Mesenchymal stem cell (in vitro differentiated cells and primary cell): Measurements from ENCODE around the gene NBDY. TPM values are rescaled to one million over a fixed set of nuclear protein-coding genes. Genes with fewer than 3 reads are reported as not detected.
"Not testable (repeated sequence)": the region's sequence is repeated elsewhere in the genome, so short reads cannot be mapped to it uniquely, and the experiment has no call there.

Experiments used
- DNase-seq: peaks from one replicate; pipeline ENCODE4 v3.0.0-alpha.2; 2013
- H2AFZ ChIP-seq: one replicate; pipeline ENCODE4 v1.6.1; 2013; ENCODE audit warnings: low read depth, mild to moderate bottlenecking, control low read depth, inconsistent platforms, low read length, moderate library complexity
- H2AK5ac ChIP-seq: 2 replicates; pipeline ENCODE4 v1.6.1; 2013; ENCODE audit warnings: low read length, moderate library complexity, mild to moderate bottlenecking, inconsistent platforms; ENCODE audit not compliant: severe bottlenecking
- H2BK120ac ChIP-seq: one replicate; pipeline ENCODE4 v1.6.1; 2013; ENCODE audit warnings: low read depth, mild to moderate bottlenecking, inconsistent platforms, low read length, moderate library complexity
- H2BK12ac ChIP-seq, 2 experiments: one replicate each; pipeline ENCODE4 v1.6.1; 2013; ENCODE audit warnings: inconsistent platforms in 2 of 2, low read length in 2 of 2, mild to moderate bottlenecking in 2 of 2, moderate library complexity in 2 of 2, control low read depth in 1 of 2
- H2BK15ac ChIP-seq: one replicate; pipeline ENCODE4 v1.6.1; 2013; ENCODE audit warnings: mild to moderate bottlenecking, low read depth, inconsistent platforms; ENCODE audit not compliant: poor library complexity, severe bottlenecking
- H2BK5ac ChIP-seq: 2 replicates; pipeline ENCODE4 v1.6.1; 2013; ENCODE audit warnings: low read depth, mild to moderate bottlenecking, low read length, control low read depth, inconsistent platforms; ENCODE audit not compliant: poor library complexity, severe bottlenecking
- H3K14ac ChIP-seq, 2 experiments: one replicate each; pipeline ENCODE4 v1.6.1; 2013; ENCODE audit warnings: inconsistent platforms in 2 of 2, low read length in 2 of 2, control low read depth in 1 of 2, mild to moderate bottlenecking in 1 of 2, moderate library complexity in 1 of 2
- H3K18ac ChIP-seq, 2 experiments: one replicate each; pipeline ENCODE4 v1.6.1; 2013; ENCODE audit warnings: inconsistent platforms in 2 of 2, low read length in 2 of 2, control low read depth in 1 of 2, low read depth in 1 of 2, mild to moderate bottlenecking in 1 of 2
- H3K23ac ChIP-seq, 2 experiments: one replicate each; pipeline ENCODE4 v1.6.1; 2013; ENCODE audit warnings: inconsistent platforms in 2 of 2, low read length in 2 of 2, mild to moderate bottlenecking in 2 of 2, moderate library complexity in 2 of 2, control low read depth in 1 of 2
- H3K27ac ChIP-seq: 2 replicates; pipeline ENCODE4 v1.5.1; 2013; ENCODE audit warnings: mild to moderate bottlenecking, moderate library complexity, low read length, control low read depth, inconsistent platforms; ENCODE audit not compliant: poor library complexity, severe bottlenecking
- H3K27me3 ChIP-seq, 2 experiments: 2 replicates each; pipeline versions ENCODE4 v1.6.1 to v1.7.0; 2013; ENCODE audit warnings: low read length in 2 of 2, mild to moderate bottlenecking in 2 of 2, moderate library complexity in 2 of 2, control low read depth in 1 of 2, inconsistent platforms in 1 of 2; ENCODE audit not compliant: control insufficient read depth in 1 of 2, insufficient read depth in 1 of 2
- H3K36me3 ChIP-seq, 2 experiments: 2 replicates each; pipeline versions ENCODE4 v1.6.1 to v1.7.0; 2013; ENCODE audit warnings: low read length in 2 of 2, control low read depth in 1 of 2, inconsistent platforms in 1 of 2, low read depth in 1 of 2, mild to moderate bottlenecking in 1 of 2; ENCODE audit not compliant: insufficient read depth in 2 of 2, control insufficient read depth in 1 of 2
- H3K4ac ChIP-seq, 2 experiments: one replicate each; pipeline ENCODE4 v1.6.1; 2013; ENCODE audit warnings: inconsistent platforms in 2 of 2, low read length in 2 of 2, mild to moderate bottlenecking in 2 of 2, moderate library complexity in 2 of 2, control low read depth in 1 of 2, low read depth in 1 of 2
- H3K4me1 ChIP-seq: 2 replicates; pipeline ENCODE4 v1.6.1; 2013; ENCODE audit warnings: low read depth, low read length, control low read depth; ENCODE audit not compliant: control insufficient read depth, insufficient read depth
- H3K4me2 ChIP-seq: 2 replicates; pipeline ENCODE4 v1.6.1; 2013; ENCODE audit warnings: low read length, mild to moderate bottlenecking, inconsistent platforms; ENCODE audit not compliant: poor library complexity, severe bottlenecking
- H3K4me3 ChIP-seq, 2 experiments: 2 replicates each; pipeline versions ENCODE4 v1.5.1 to v1.7.0; 2013; ENCODE audit warnings: low read length in 2 of 2, mild to moderate bottlenecking in 2 of 2, control low read depth in 1 of 2, low read depth in 1 of 2; ENCODE audit not compliant: insufficient read depth in 1 of 2
- H3K79me1 ChIP-seq: replicated peaks from 2 replicates; pipeline ENCODE4 v1.6.1; 2013; ENCODE audit warnings: mild to moderate bottlenecking, control low read depth, low read length, inconsistent platforms; ENCODE audit not compliant: poor library complexity, severe bottlenecking
- H3K9ac ChIP-seq: 2 replicates; pipeline ENCODE4 v1.7.0; 2013; ENCODE audit warnings: mild to moderate bottlenecking, low read length, moderate library complexity
- H3K9me3 ChIP-seq: 2 replicates; pipeline ENCODE4 v1.7.0; 2013; ENCODE audit warnings: mild to moderate bottlenecking, low read length; ENCODE audit not compliant: control insufficient read depth
- H4K8ac ChIP-seq: one replicate; pipeline ENCODE4 v1.6.1; 2013; ENCODE audit warnings: inconsistent platforms, mild to moderate bottlenecking, low read length, moderate library complexity
- H4K91ac ChIP-seq: one replicate; pipeline ENCODE4 v1.6.1; 2013; ENCODE audit warnings: mild to moderate bottlenecking, low read length, inconsistent platforms
- WGBS: methylation state at CpG from one replicate; pipeline ENCODE4 v1.1.7; 2013; ENCODE audit warnings: mixed read lengths; 5-methylcytosine and 5-hydroxymethylcytosine counted together
- polyA plus RNA-seq, 2 experiments: library from polyadenylated mRNA; stranded (reverse); fragments of 200-250 nt; gene quantifications; one replicate each; pipeline ENCODE4 v1.2.3, GENCODE V29; 2013

Gene NBDY
- polyA plus RNA-seq (2013, experiment 1 of 2): 125 TPM
- polyA plus RNA-seq (2013, experiment 2 of 2): 135 TPM

GRCh38 chrX:56729152-56729850, at the start of gene NBDY:
Gene NBDY (plus strand): TSS chrX:56729243. CDS start chrX:56729354, 111 bp downstream.
- Histone ChIP-seq H3K14ac (no peak within 1 kb of the TSS), H3K4me2 (peak within 1 kb of the TSS; percentile 58), H2AFZ (no peak within 1 kb of the TSS), H3K4me1 (no peaks in the 10 kb centered on the region), H3K4me3 (peak within 1 kb of the TSS; percentile 55 to 83), H3K4ac (no peak within 1 kb of the TSS), H2BK12ac (no peak within 1 kb of the TSS), H3K36me3 (no peaks in the 10 kb centered on the region), H2BK15ac (peak within 1 kb of the TSS; percentile 26), H3K27ac (peak within 1 kb of the TSS; percentile 74), H3K23ac (no peak within 1 kb of the TSS), H3K9me3 (no peaks in the 10 kb centered on the region), H3K9ac (peak within 1 kb of the TSS; percentile 87), H2BK120ac (no peak within 1 kb of the TSS), H2BK5ac (peak within 1 kb of the TSS; percentile 57), H2AK5ac (no peak within 1 kb of the TSS), H4K8ac (peak within 1 kb of the TSS; percentile 19), H4K91ac (no peak within 1 kb of the TSS), H3K18ac (peak within 1 kb of the TSS in 1 of 2 experiments; percentile 18), H3K79me1 (no peaks in the 10 kb centered on the region), H3K27me3 (peaks cover 0 to 22% of the 10 kb centered on the region in 2 experiments)
- WGBS: 0% methylated on average over 18 of the region's 23 CpGs
- peak; percentile 66 for DNase-seq

DNA sequence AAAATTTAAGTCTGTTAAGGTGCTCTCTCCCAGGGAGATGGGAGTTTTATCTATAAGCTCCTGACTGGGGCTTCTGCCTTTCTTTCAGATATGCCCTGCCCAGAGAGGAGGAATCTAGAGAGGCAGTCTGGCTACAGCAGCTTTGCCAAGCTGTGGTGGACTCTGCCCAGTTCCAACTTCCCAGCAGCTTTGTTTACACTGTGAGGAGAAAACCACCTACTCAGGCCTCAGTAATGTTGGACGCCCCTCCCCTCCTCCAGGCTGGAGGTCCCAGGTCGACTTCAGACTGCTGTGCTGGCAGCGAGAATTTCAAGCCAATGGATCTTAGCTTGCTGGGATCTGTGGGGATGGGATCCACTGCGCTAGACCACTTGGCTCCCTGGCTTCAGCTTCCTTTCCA, 24.5 kb upstream of the NBDY start:
- H3K4ac ChIP-seq, H2BK5ac ChIP-seq, H3K27me3 ChIP-seq, H3K9me3 ChIP-seq, H3K79me1 ChIP-seq, H3K4me3 ChIP-seq, H2BK120ac ChIP-seq, H2AFZ ChIP-seq, H2BK12ac ChIP-seq, DNase-seq, H3K23ac ChIP-seq, H3K4me2 ChIP-seq, H4K8ac ChIP-seq, H2AK5ac ChIP-seq, H3K9ac ChIP-seq, H3K36me3 ChIP-seq, H4K91ac ChIP-seq, H3K18ac ChIP-seq, H3K4me1 ChIP-seq, H3K14ac ChIP-seq, H3K27ac ChIP-seq, H2BK15ac ChIP-seq: not testable (repeated sequence)
- 66% methylated on average over 3 of the region's 4 CpGs for WGBS

DNA sequence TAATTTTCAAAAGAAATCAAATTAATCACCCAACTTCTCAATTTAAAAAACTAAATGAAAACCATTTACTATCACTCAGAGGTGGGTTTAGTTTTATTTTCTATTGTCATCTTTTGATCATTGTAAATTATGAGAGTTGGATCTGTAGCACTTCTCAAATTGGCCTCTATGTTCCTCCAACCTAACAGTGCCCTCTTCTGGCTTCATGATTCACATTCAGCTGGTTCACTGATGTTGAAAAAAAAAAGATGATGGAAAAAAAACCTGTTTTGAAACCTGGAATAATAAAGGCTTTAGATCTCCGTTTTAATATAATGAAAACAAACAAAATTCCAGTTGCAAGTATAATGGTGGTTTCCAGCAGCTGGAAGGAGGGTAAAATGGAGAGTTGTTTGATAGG, 2.4 kb upstream of the NBDY start:
- H3K36me3 ChIP-seq: no peaks in the 10 kb centered on the region
- H2BK15ac ChIP-seq: no peak overlapping the region
- peak; percentile 57 for DNase-seq
- H4K91ac ChIP-seq: no peak overlapping the region
- WGBS: no CpG with 5 or more reads among the region's 1 CpG
- H3K27me3 ChIP-seq: peaks cover 0 to 22% of the 10 kb centered on the region in 2 experiments
- H3K4me2 ChIP-seq: no peak overlapping the region
- H2BK5ac ChIP-seq: no peak overlapping the region
- no peaks in the 10 kb centered on the region for H3K79me1 ChIP-seq
- no peak overlapping the region for H4K8ac ChIP-seq
- H2BK120ac ChIP-seq: no peak overlapping the region
- H3K9me3 ChIP-seq: no peaks in the 10 kb centered on the region
- H3K18ac ChIP-seq: no peak overlapping the region
- no peak overlapping the region for H3K23ac ChIP-seq
- H3K14ac ChIP-seq: no peak overlapping the region
- H3K9ac ChIP-seq: no peak overlapping the region
- no peak overlapping the region for H2AK5ac ChIP-seq
- no peak overlapping the region for H3K4ac ChIP-seq
- no peak overlapping the region for H2BK12ac ChIP-seq
- H3K27ac ChIP-seq: no peak overlapping the region
- H3K4me1 ChIP-seq: no peaks in the 10 kb centered on the region
- no peak overlapping the region for H3K4me3 ChIP-seq
- no peak overlapping the region for H2AFZ ChIP-seq

- no peak overlapping the region for H3K18ac ChIP-seq
- no peak overlapping the region for H3K27ac ChIP-seq
These were observed 1.5 kb upstream of the NBDY start for GRCh38 chrX:56727531-56727930.

More at GRCh38 chrX:56727531-56727930, 1.5 kb upstream of the NBDY start:
- Histone ChIP-seq H3K4ac (no peak overlapping the region), H3K14ac (no peak overlapping the region), H2BK15ac (no peak overlapping the region), H3K36me3 (no peaks in the 10 kb centered on the region), H2BK5ac (no peak overlapping the region), H3K23ac (no peak overlapping the region), H3K27me3 (peaks cover 0 to 22% of the 10 kb centered on the region in 2 experiments), H2AK5ac (no peak overlapping the region), H2BK12ac (no peak overlapping the region), H3K9me3 (no peaks in the 10 kb centered on the region), H3K4me3 (no peak overlapping the region), H3K79me1 (no peaks in the 10 kb centered on the region), H4K8ac (no peak overlapping the region), H2BK120ac (no peak overlapping the region), H3K9ac (no peak overlapping the region), H3K4me2 (no peak overlapping the region), H4K91ac (no peak overlapping the region), H2AFZ (no peak overlapping the region), H3K4me1 (no peaks in the 10 kb centered on the region)
- 96% methylated on average over 3 of the region's 3 CpGs for WGBS
- DNase-seq: no peak
